HL-60/S4 treated with retinoic acid at 250 ng/mL for 4 days and 3 days (cell line): Measurements from ENCODE around the gene SLFN5.

Source experiments
- in situ Hi-C: fragments of 300-500 bp; cut with MboI; formaldehyde crosslinking; loops from 2 replicates; pipeline ENCODE4 v1.7.0; 2022; ENCODE audit warnings: low sequenced_read_pairs

Gene SLFN5

GRCh38 chr17:35287286-35287811 lies 44.5 kb downstream of the SLFN5 start:
- in situ Hi-C loops = no loop called here

GRCh38 chr17:35289222-35289621 lies 46.4 kb downstream of the SLFN5 start:
- in situ Hi-C loops = no loop called here

- in situ Hi-C loops = no loop called here
These were observed 48.9 kb downstream of the SLFN5 start for GRCh38 chr17:35291802-35292201.

GRCh38 chr17:35293151-35293847 lies 50.4 kb downstream of the SLFN5 start:
- in situ Hi-C loops = no loop called here

GRCh38 chr17:35294756-35295155 lies 51.9 kb downstream of the SLFN5 start:
- in situ Hi-C loops = no loop called here

GRCh38 chr17:35295686-35296085 lies 52.8 kb downstream of the SLFN5 start:
- in situ Hi-C loops = no loop called here

- in situ Hi-C loops = no loop called here
These were observed 54.8 kb downstream of the SLFN5 start for GRCh38 chr17:35297666-35298065.

GRCh38 chr17:35298639-35299038 lies 55.8 kb downstream of the SLFN5 start:
- in situ Hi-C loops = no loop called here

- in situ Hi-C loops = no loop called here
These were observed 56.3 kb downstream of the SLFN5 start for GRCh38 chr17:35299135-35299534.

- in situ Hi-C loops = loop anchor here (25.0 kb wide), 1 partner anchor 428 kb away; the partner anchor contains the start of gene RASL10B
These were observed 66.5 kb downstream of the SLFN5 start for GRCh38 chr17:35309345-35309744.

- in situ Hi-C loops = loop anchor here (10.0 to 25.0 kb wide), 2 partner anchors 222 to 425 kb away; partner anchors contain the start of genes RASL10B and SLFN12L
These were observed 69.5 kb downstream of the SLFN5 start for GRCh38 chr17:35312346-35312745.

GRCh38 chr17:35312790-35313711 lies 70.2 kb downstream of the SLFN5 start:
- in situ Hi-C loops = loop anchor here (10.0 to 25.0 kb wide), 2 partner anchors 222 to 424 kb away; partner anchors contain the start of genes RASL10B and SLFN12L

GRCh38 chr17:35313875-35314409 lies 71.1 kb downstream of the SLFN5 start:
- in situ Hi-C loops = loop anchor here (10.0 to 25.0 kb wide), 2 partner anchors 221 to 423 kb away; partner anchors contain the start of genes RASL10B and SLFN12L

GRCh38 chr17:35314415-35315216 lies 71.7 kb downstream of the SLFN5 start:
- in situ Hi-C loops = loop anchor here (10.0 to 25.0 kb wide), 2 partner anchors 220 to 423 kb away; partner anchors contain the start of genes RASL10B and SLFN12L

GRCh38 chr17:35315283-35315682 lies 72.4 kb downstream of the SLFN5 start:
- in situ Hi-C loops = loop anchor here (10.0 to 25.0 kb wide), 2 partner anchors 220 to 422 kb away; partner anchors contain the start of genes RASL10B and SLFN12L

GRCh38 chr17:35315971-35316370 lies 73.1 kb downstream of the SLFN5 start:
- in situ Hi-C loops = loop anchor here (10.0 to 25.0 kb wide), 2 partner anchors 219 to 421 kb away; partner anchors contain the start of genes RASL10B and SLFN12L

GRCh38 chr17:35322749-35323148 lies 79.9 kb downstream of the SLFN5 start:
- in situ Hi-C loops = loop anchor here (25.0 kb wide), 1 partner anchor 415 kb away; the partner anchor contains the start of gene RASL10B
